ENCODE data around the gene TICAM1.

DNA sequence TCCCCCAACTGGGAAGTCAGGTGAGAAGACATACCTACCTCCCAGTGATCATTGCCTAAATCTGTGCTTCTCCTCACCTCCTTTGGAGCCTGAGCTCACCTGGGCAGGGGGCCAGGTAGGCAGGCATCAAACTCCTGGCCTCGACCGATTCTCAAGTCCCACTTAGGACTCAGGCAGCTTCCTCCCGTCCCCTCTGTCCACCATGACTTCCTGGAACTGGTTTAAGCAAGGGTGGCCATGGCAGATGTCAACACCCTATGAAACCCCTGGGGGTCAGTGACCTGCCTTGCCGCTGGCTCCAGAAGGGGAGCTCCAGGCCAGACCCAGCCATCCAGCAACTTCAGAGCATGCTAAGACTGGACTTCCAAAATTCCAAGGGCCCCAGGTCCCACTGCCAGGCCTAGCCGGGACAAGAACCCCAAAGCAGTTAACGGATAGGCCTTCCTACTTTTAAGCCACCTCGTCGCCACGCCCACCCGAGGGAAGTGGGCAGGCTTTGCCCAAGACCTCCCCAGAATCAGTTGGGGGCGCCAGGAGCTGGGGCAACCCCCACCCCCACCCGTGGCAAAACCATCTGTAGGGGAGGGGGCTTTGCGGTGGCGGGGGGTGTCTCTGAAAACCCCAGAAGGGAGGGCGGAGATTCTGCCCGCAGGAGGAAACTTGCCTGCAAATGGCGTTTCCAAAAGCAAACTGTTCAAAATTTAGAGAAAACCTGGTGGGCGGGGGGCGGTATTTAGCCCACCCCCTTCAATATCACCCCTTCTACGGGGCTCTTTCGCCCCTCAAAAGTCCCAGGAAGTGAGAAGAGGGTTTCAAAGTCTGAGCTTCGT is 35.3 kb upstream of the TICAM1 start:
- TF ChIP-seq YY1 (IDR thresholded peaks at IDR 0.05; ENCODE audit: insufficient read depth, insufficient read length) = no peak
- TF ChIP-seq ZNF274 (IDR thresholded peaks at IDR 0.05; ENCODE audit: low read depth, low read length) = no peak
- TF ChIP-seq SUZ12 (IDR thresholded peaks at IDR 0.05; ENCODE audit: extremely low read depth, insufficient read depth, insufficient read length) = no peak

All from NT2/D1 (cell line).